IPS-11a (cell line): ENCODE data around the gene RAB43.
A peak's percentile ranks its signal among the peaks of the same experiment; 100 is the strongest.
"Not testable (repeated sequence)": the region's sequence is repeated elsewhere in the genome, so short reads cannot be mapped to it uniquely, and the experiment has no call there.

Experiments used
- H3K4me3 ChIP-seq: one replicate; pipeline ENCODE4 v1.5.1; 2013; ENCODE audit warnings: low read depth, low read length, control low read depth

The RAB43 gene

GRCh38 chr3:129121792-129122411 is at the start of gene RAB43:
Gene RAB43 (minus strand): TSS chr3:129121804. CDS start chr3:129121489, 315 bp downstream.
- H3K4me3 ChIP-seq: peak within 1 kb of the TSS; percentile 72

- no peak overlapping the region for H3K4me3 ChIP-seq
These were observed 45.2 kb upstream of the RAB43 start for GRCh38 chr3:129166579-129167332.

- H3K4me3 ChIP-seq: not testable (repeated sequence)
These were observed 44.0 kb upstream of the RAB43 start for GRCh38 chr3:129165594-129165993.

GRCh38 chr3:129164500-129164899 is 42.9 kb upstream of the RAB43 start:
- no peak overlapping the region for H3K4me3 ChIP-seq

- H3K4me3 ChIP-seq: no peak overlapping the region
These were observed 41.4 kb upstream of the RAB43 start for GRCh38 chr3:129162729-129163579.

- peak overlapping the region; percentile 95 for H3K4me3 ChIP-seq
These were observed 40.3 kb upstream of the RAB43 start for GRCh38 chr3:129161860-129162271.

- peak within 1 kb of the TSS; percentile 95 for H3K4me3 ChIP-seq
These were observed 39.6 kb upstream of the RAB43 start, which contains the start of gene ISY1 for GRCh38 chr3:129160891-129161859. Gene ISY1 (minus strand): TSS chr3:129161063. CDS start chr3:129160975, 88 bp downstream.

GRCh38 chr3:129144786-129145185 is 23.2 kb upstream of the RAB43 start:
- H3K4me3 ChIP-seq: no peak overlapping the region

GRCh38 chr3:129141011-129141410 is 19.4 kb upstream of the RAB43 start:
- H3K4me3 ChIP-seq: not testable (repeated sequence)

- H3K4me3 ChIP-seq: no peak overlapping the region
These were observed 18.3 kb upstream of the RAB43 start for GRCh38 chr3:129139911-129140310.

GRCh38 chr3:129136275-129136674 is 14.7 kb upstream of the RAB43 start:
- H3K4me3 ChIP-seq: not testable (repeated sequence)

GRCh38 chr3:129132097-129132866 is 10.7 kb upstream of the RAB43 start:
- H3K4me3 ChIP-seq: no peak overlapping the region

- H3K4me3 ChIP-seq: no peak overlapping the region
These were observed 10.0 kb upstream of the RAB43 start for GRCh38 chr3:129131465-129132088.

GRCh38 chr3:129130291-129130813 is 8.7 kb upstream of the RAB43 start:
- no peak overlapping the region for H3K4me3 ChIP-seq

GRCh38 chr3:129128357-129129155 is 7.0 kb upstream of the RAB43 start:
- H3K4me3 ChIP-seq: no peak overlapping the region

- no peak overlapping the region for H3K4me3 ChIP-seq
These were observed 5.2 kb upstream of the RAB43 start for GRCh38 chr3:129126726-129127280.

GRCh38 chr3:129123314-129124060 is 1.9 kb upstream of the RAB43 start:
- H3K4me3 ChIP-seq: no peak overlapping the region
